ENCODE data around the gene TMOD1. TPM values are rescaled to one million over a fixed set of nuclear protein-coding genes. Genes with fewer than 3 reads are reported as not detected.
A peak's percentile ranks its signal among the peaks of the same experiment; 100 is the strongest.

TMOD1 gene
- total RNA-seq, 1 donor from 2014 or later: 10.1 TPM

DNA sequence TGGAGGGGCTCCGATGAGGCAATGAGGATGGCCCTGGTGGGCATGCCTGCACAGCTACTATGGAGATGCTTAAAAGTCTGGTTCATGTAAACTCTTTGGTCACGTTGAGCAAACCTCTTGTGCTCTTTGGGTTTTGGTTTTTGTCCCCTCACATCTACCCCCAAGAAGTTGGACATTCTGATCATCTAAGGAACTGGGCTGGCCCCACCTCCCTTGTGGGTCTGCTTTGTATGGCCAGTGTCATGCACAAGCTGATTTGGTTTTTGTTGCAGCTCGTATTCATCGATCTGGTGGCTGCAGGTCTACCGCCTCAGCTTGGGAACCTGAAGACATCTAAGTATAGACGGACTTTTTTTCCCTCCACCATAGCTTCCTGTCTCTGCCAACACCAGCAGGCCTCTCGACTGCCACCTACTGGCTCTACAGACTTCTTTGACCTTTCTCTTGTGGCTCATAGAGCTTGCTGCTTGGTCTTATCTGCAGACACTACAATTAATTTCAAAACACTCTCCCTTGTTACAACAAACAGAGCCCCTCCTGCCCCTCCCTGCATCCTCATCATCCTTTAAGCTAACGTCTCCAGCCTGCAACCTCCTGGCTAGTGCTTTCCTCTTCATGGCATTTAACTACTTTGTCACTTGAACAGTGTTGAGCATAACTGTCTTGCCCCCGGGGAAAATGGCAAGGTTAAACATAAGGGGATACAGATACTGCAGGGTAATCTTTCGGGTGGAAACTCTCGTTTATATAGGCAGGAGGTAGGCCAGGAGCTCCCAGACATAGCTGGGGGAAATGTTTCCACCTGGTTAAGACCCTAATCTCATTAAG lies 97.2 kb downstream of the TMOD1 start:
- peaks cover 8% of the 10 kb centered on the region for H3K4me1 Mint-ChIP-seq (ENCODE audit: low read depth)
- no peaks in the 10 kb centered on the region for H3K9me3 Mint-ChIP-seq (ENCODE audit: low read depth)
- no peak overlapping the region for H3K4me3 Mint-ChIP-seq (ENCODE audit: low read depth)
- peak; percentile 59 for DNase-seq (ENCODE audit: low spot score, unreplicated experiment)
- TF ChIP-seq CTCF (IDR thresholded peaks at IDR 0.05; ENCODE audit: unreplicated experiment): peak; percentile 87
- H3K27ac Mint-ChIP-seq: no peak overlapping the region
- H3K27me3 Mint-ChIP-seq: no peaks in the 10 kb centered on the region
- H3K36me3 Mint-ChIP-seq (ENCODE audit: insufficient read depth): peaks cover 16% of the 10 kb centered on the region

GRCh38 chr9:97599314-97599846 lies 97.9 kb downstream of the TMOD1 start:
- H3K27ac Mint-ChIP-seq: no peak overlapping the region
- H3K27me3 Mint-ChIP-seq: no peaks in the 10 kb centered on the region
- TF ChIP-seq CTCF (IDR thresholded peaks at IDR 0.05; ENCODE audit: unreplicated experiment): no peak
- H3K4me1 Mint-ChIP-seq (ENCODE audit: low read depth): peaks cover 8% of the 10 kb centered on the region
- H3K9me3 Mint-ChIP-seq (ENCODE audit: low read depth): no peaks in the 10 kb centered on the region
- H3K36me3 Mint-ChIP-seq (ENCODE audit: insufficient read depth): peaks cover 16% of the 10 kb centered on the region
- H3K4me3 Mint-ChIP-seq (ENCODE audit: low read depth): no peak overlapping the region
- DNase-seq (ENCODE audit: low spot score, unreplicated experiment): no peak

DNA sequence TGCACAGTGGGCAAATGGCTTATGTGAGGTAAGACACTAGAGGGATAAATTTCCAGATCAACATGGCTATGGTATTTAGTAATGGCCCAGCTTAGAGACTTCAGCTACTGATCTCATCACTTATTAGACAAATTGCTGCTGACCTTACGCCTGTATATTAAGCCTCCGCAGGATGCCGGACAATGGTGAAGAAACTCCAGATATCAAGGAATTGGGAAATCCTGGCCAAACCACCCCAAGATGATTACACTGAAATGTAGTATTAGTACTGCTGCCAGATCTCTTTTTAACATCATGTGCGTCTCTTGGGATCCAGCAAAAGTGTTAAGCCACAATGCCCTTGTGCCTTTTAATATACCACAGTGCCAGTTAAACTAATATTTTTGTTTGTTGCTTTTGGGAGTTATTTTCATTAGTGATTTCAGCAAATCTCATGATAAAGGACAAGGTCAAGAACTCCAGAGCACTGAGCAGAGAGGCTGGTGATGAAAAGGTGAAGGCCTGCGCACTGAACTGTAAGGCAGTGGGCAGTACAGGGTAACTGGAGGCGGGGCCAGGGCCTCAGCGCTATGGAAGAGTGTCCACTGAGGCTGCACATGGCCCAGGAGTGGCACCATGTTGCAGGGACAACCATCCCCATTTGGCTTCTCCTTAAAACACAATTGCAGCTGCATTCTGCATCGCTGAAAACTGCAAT lies 99.2 kb downstream of the TMOD1 start:
- H3K36me3 Mint-ChIP-seq (ENCODE audit: insufficient read depth): peaks cover 17% of the 10 kb centered on the region
- TF ChIP-seq CTCF (IDR thresholded peaks at IDR 0.05; ENCODE audit: unreplicated experiment): no peak

GRCh38 chr9:97601228-97601898 lies 99.9 kb downstream of the TMOD1 start:
- Mint-ChIP-seq H3K4me1 (ENCODE audit: low read depth) (peaks cover 8% of the 10 kb centered on the region), H3K36me3 (ENCODE audit: insufficient read depth) (peaks cover 16% of the 10 kb centered on the region), H3K4me3 (ENCODE audit: low read depth) (no peak overlapping the region), H3K27me3 (no peaks in the 10 kb centered on the region), H3K9me3 (ENCODE audit: low read depth) (no peaks in the 10 kb centered on the region), H3K27ac (no peak overlapping the region)
- no peak for TF ChIP-seq CTCF (IDR thresholded peaks at IDR 0.05; ENCODE audit: unreplicated experiment)
- DNase-seq (ENCODE audit: low spot score, unreplicated experiment): no peak

More for the DNA sequence above, 99.2 kb downstream of the TMOD1 start:
- DNase-seq (ENCODE audit: low spot score, unreplicated experiment): no peak
- H3K4me1 Mint-ChIP-seq (ENCODE audit: low read depth): peaks cover 8% of the 10 kb centered on the region
- H3K4me3 Mint-ChIP-seq (ENCODE audit: low read depth): no peak overlapping the region
- no peak overlapping the region for H3K27ac Mint-ChIP-seq
- no peaks in the 10 kb centered on the region for H3K9me3 Mint-ChIP-seq (ENCODE audit: low read depth)
- H3K27me3 Mint-ChIP-seq: no peaks in the 10 kb centered on the region

- peaks cover 19% of the 10 kb centered on the region for H3K36me3 Mint-ChIP-seq (ENCODE audit: insufficient read depth)
- no peak overlapping the region for H3K4me3 Mint-ChIP-seq (ENCODE audit: low read depth)
- no peak for DNase-seq (ENCODE audit: low spot score, unreplicated experiment)
- no peaks in the 10 kb centered on the region for H3K9me3 Mint-ChIP-seq (ENCODE audit: low read depth)
- no peak for TF ChIP-seq CTCF (IDR thresholded peaks at IDR 0.05; ENCODE audit: unreplicated experiment)
- peaks cover 8% of the 10 kb centered on the region for H3K4me1 Mint-ChIP-seq (ENCODE audit: low read depth)
- H3K27me3 Mint-ChIP-seq: no peaks in the 10 kb centered on the region
- H3K27ac Mint-ChIP-seq: no peak overlapping the region
Observed at GRCh38 chr9:97602430-97602829, 101.0 kb downstream of the TMOD1 start.

Measured in progenitor cell of endocrine pancreas (in vitro differentiated cells).